Glomerular visceral epithelial cell (primary cell): Measurements from ENCODE around the gene COL4A1.

Experiments
- DNase-seq: peaks from one replicate; pipeline ENCODE4 v3.0.0-alpha.2; 2016; ENCODE audit errors: extremely low spot score

Gene COL4A1

GRCh38 chr13:110294146-110294545 lies 12.8 kb downstream of the COL4A1 start:
- DNase-seq: no peak

GRCh38 chr13:110293649-110294048 lies 13.3 kb downstream of the COL4A1 start:
- no peak for DNase-seq

GRCh38 chr13:110293037-110293436 lies 13.9 kb downstream of the COL4A1 start:
- no peak for DNase-seq

GRCh38 chr13:110291286-110291685 lies 15.7 kb downstream of the COL4A1 start:
- DNase-seq: no peak

GRCh38 chr13:110290826-110291225 lies 16.1 kb downstream of the COL4A1 start:
- DNase-seq: no peak

- no peak for DNase-seq
Measured at GRCh38 chr13:110290153-110290552, 16.8 kb downstream of the COL4A1 start.

- no peak for DNase-seq
Measured at GRCh38 chr13:110289661-110290060, 17.3 kb downstream of the COL4A1 start.

- DNase-seq: no peak
Measured at GRCh38 chr13:110289174-110289573, 17.8 kb downstream of the COL4A1 start.

- DNase-seq: no peak
Measured at GRCh38 chr13:110286833-110287819, 19.8 kb downstream of the COL4A1 start.

GRCh38 chr13:110285991-110286832 lies 20.7 kb downstream of the COL4A1 start:
- DNase-seq: no peak

GRCh38 chr13:110284779-110285484 lies 22.0 kb downstream of the COL4A1 start:
- DNase-seq: no peak

GRCh38 chr13:110283736-110284517 lies 23.0 kb downstream of the COL4A1 start:
- no peak for DNase-seq

- DNase-seq: no peak
Measured at GRCh38 chr13:110282316-110282841, 24.6 kb downstream of the COL4A1 start.

- no peak for DNase-seq
Measured at GRCh38 chr13:110281736-110282135, 25.2 kb downstream of the COL4A1 start.

GRCh38 chr13:110280985-110281688 lies 25.8 kb downstream of the COL4A1 start:
- DNase-seq: no peak

- DNase-seq: no peak
Measured at GRCh38 chr13:110280231-110280813, 26.6 kb downstream of the COL4A1 start.

- no peak for DNase-seq
Measured at GRCh38 chr13:110279684-110280083, 27.3 kb downstream of the COL4A1 start.

- DNase-seq: no peak
Measured at GRCh38 chr13:110278859-110279258, 28.1 kb downstream of the COL4A1 start.

- DNase-seq: no peak
Measured at GRCh38 chr13:110277357-110277975, 29.5 kb downstream of the COL4A1 start.
